Measurements from ENCODE around the gene CFAP46. TPM values are rescaled to one million over a fixed set of nuclear protein-coding genes. Genes with fewer than 3 reads are reported as not detected.

CFAP46 gene
- total RNA-seq, 6 experiments from 2014 or later = 0.31 to 1.4 (median 0.32) TPM; not detected in 1

- Mint-ChIP-seq H3K4me3 (no peak overlapping the region), H3K27ac (no peak overlapping the region), H3K9me3 (no peaks in the 10 kb centered on the region; the same call in 1 of the 2 replicates), H3K36me3 (ENCODE audit: low read depth) (no peaks in the 10 kb centered on the region), H3K4me1 (ENCODE audit: low read depth) (no peaks in the 10 kb centered on the region), H3K27me3 (ENCODE audit: insufficient read depth) (no peaks in the 10 kb centered on the region)
- no peak for TF ChIP-seq CTCF (IDR thresholded peaks at IDR 0.05)
- no peak for DNase-seq
Measured at GRCh38 chr10:132921818-132922807, 20.3 kb downstream of the CFAP46 start.

- H3K4me3 Mint-ChIP-seq = no peak overlapping the region
- no peak overlapping the region for H3K27ac Mint-ChIP-seq
- no peaks in the 10 kb centered on the region for H3K36me3 Mint-ChIP-seq (ENCODE audit: low read depth)
- H3K9me3 Mint-ChIP-seq = peaks cover 3% of the 10 kb centered on the region; the same call in 1 of the 2 replicates
- H3K27me3 Mint-ChIP-seq (ENCODE audit: insufficient read depth) = peaks cover 3% of the 10 kb centered on the region; the same call in 1 of the 2 replicates
- no peak for TF ChIP-seq CTCF (IDR thresholded peaks at IDR 0.05)
- H3K4me1 Mint-ChIP-seq (ENCODE audit: low read depth) = no peaks in the 10 kb centered on the region
- DNase-seq = no peak
Measured at GRCh38 chr10:132921086-132921485, 21.3 kb downstream of the CFAP46 start.

GRCh38 chr10:132920101-132920925, 22.1 kb downstream of the CFAP46 start:
- Mint-ChIP-seq H3K4me1 (ENCODE audit: low read depth) (no peaks in the 10 kb centered on the region), H3K4me3 (no peak overlapping the region), H3K27ac (no peak overlapping the region), H3K9me3 (peaks cover 3% of the 10 kb centered on the region; the same call in 1 of the 2 replicates), H3K36me3 (ENCODE audit: low read depth) (no peaks in the 10 kb centered on the region), H3K27me3 (ENCODE audit: insufficient read depth) (peaks cover 3% of the 10 kb centered on the region; the same call in 1 of the 2 replicates)
- DNase-seq = no peak
- no peak for TF ChIP-seq CTCF (IDR thresholded peaks at IDR 0.05)

- peaks cover 3% of the 10 kb centered on the region; the same call in 1 of the 2 replicates for H3K9me3 Mint-ChIP-seq
- peaks cover 3% of the 10 kb centered on the region; the same call in 1 of the 2 replicates for H3K27me3 Mint-ChIP-seq (ENCODE audit: insufficient read depth)
- H3K36me3 Mint-ChIP-seq (ENCODE audit: low read depth) = no peaks in the 10 kb centered on the region
Measured at GRCh38 chr10:132919374-132920100, 22.8 kb downstream of the CFAP46 start.

More at GRCh38 chr10:132919374-132920100, 22.8 kb downstream of the CFAP46 start:
- Mint-ChIP-seq H3K27ac (no peak overlapping the region), H3K4me3 (no peak overlapping the region), H3K4me1 (ENCODE audit: low read depth) (no peaks in the 10 kb centered on the region)
- no peak for TF ChIP-seq CTCF (IDR thresholded peaks at IDR 0.05)
- no peak for DNase-seq

All from HFFc6 (cell line).